Middle frontal gyrus (tissue), 1 donor: ENCODE results near the gene MTIF2.
"Not testable (repeated sequence)": the region's sequence is repeated elsewhere in the genome, so short reads cannot be mapped to it uniquely, and the experiment has no call there.

Source experiments
- DNase-seq: peaks from one replicate; pipeline ENCODE4 v3.0.0-alpha.2; 2015; ENCODE audit warnings: low spot score; ENCODE audit errors: extremely low spot score

MTIF2 gene

GRCh38 chr2:55204536-55204935, 64.5 kb downstream of the MTIF2 start:
- DNase-seq, result no peak

- no peak for DNase-seq
These were observed 68.6 kb downstream of the MTIF2 start for GRCh38 chr2:55200416-55200815.

GRCh38 chr2:55196526-55196925, 72.5 kb downstream of the MTIF2 start:
- no peak for DNase-seq

- DNase-seq, result not testable (repeated sequence)
These were observed 77.1 kb downstream of the MTIF2 start for GRCh38 chr2:55191888-55192287.

- not testable (repeated sequence) for DNase-seq
These were observed 82.2 kb downstream of the MTIF2 start for GRCh38 chr2:55186837-55187236.
